NCI-H748 (cell line): ENCODE data around the gene ARGFX.
"Not testable (repeated sequence)": the region's sequence is repeated elsewhere in the genome, so short reads cannot be mapped to it uniquely, and the experiment has no call there.

Experiments used
- DNase-seq: peaks from one replicate; lab custom pipeline; 2025; ENCODE audit not compliant: unreplicated experiment; lab: John Stamatoyannopoulos, UW

The ARGFX gene

DNA sequence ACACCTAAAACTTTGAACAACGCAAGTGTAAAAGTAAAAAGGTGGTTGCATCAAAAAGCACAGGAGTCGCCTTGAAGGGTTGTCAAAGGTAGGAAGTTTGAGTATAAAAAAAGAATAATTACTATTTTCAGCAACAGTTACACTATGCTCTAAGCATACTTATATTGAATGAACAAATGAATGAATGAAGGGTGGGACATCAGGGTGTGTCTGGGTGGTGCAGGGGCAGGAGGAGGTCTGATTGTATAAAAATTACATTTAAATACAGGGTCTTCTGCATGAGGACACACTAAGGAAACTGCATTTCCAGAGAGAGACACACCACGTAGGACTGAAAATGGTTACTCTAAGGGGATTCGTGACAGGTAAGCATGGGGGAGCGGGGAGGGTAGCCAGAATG, at the start of gene ARGFX:
ARGFX (plus strand) TSS at position 301 of the 400 bp plus-strand sequence. CDS start 2,765 bp downstream, outside the sequence.
- DNase-seq, result no peak

DNA sequence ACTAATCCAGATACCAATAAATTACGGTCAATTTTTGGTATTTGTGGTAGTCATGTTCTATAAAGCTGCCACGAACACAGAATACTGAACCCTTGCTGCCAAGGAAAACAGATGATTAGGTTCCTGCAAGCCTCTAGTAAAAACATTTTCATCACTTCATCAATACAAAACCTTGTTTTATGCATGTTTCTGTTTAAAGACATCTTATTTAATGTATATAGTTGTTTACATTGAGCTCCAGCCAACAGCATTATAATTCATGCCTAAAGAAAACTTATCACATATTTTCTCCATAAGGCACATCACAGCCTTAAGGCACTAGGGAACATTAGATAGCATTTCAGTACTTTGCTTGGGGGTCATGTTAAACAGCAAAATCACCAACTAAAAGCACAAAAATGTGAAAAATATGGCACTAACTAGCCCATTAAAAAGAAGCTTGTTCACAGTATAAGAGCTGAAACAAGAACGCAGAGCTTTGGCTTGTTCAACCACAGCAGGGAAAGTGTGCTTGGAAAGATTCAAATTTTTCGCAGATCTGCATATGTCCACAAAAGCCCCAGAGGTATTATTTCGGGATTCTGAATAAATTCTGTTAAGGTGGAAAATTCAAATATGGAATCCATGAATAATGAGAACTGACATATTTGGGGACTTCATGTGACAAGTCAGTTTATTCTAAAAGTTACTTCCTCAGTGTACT, 49.6 kb upstream of the ARGFX start:
- DNase-seq, result no peak

DNA sequence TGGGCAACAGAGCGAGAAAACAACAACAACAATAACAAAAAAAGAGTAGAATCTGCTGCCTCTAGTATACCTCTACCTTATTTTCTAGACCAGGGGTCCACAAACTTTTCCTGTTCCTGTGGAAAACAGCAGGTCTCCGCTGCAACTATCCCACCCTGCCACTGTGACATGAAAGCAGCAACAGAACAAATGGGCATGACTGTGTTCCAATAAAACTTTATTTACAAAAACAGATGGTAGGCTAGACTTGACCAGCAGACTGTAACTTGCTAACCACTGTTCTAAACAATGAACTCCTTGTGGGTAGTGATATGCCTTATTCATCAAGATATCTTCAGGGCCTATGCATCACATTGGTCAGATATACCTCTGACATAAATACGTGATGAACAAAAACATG, 47.2 kb upstream of the ARGFX start:
- DNase-seq, result no peak

DNA sequence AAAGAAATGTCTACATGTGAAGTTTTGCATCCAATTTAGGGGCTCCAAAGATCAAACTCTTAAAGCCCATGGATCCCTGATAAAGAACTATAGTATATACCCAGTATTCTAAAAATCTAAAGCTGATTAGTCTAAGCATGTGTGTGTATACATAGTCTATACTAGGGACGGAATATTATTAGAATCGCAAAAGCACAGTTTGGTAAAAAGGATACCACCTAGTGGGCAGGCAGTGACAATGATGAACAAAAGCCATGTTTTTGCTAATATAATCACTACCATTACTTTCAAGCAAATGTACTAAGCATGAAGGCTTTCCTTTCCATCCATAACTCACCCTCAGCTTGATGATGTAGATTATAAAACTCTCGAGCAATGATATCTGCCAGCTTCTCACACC, 38.4 kb upstream of the ARGFX start:
- no peak for DNase-seq

DNA sequence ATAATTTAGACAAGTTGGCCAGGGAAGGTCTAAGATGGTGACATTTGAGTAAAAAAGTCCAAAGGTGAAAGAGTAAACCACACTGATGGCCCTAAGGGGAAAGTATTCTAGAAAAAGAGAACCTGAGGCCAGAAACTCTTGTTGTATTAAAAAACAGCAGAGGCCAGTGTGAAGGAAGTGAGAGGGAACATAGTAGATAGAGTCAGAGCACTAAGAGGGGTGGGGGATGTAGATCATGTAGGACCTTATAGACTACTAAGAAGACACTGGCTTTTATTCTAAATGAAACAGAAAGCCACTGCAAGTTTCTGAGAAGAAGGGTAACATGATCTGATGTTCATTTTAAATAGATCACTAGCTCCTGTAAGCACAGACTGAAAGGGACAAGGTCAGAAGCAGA, 36.5 kb upstream of the ARGFX start:
- DNase-seq, result no peak

DNA sequence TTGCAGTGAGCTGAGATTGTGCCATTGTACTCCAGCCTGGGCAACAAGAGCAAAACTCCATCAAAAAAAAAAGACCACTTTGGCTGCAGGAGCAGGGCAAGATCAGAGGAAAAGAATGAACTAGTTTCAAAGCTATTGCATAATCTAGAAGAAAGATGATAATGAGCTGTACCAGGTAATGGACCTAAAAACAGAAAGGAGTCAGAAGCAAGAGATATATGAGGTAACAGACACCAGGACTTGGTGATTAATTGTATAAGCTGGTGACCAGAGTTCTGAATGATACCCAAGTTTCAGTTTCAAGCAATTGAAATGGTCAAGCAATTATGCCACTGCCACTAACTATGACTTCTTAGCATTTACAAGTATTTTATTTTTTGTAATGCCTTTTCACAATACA, 24.8 kb upstream of the ARGFX start:
- DNase-seq, result no peak

DNA sequence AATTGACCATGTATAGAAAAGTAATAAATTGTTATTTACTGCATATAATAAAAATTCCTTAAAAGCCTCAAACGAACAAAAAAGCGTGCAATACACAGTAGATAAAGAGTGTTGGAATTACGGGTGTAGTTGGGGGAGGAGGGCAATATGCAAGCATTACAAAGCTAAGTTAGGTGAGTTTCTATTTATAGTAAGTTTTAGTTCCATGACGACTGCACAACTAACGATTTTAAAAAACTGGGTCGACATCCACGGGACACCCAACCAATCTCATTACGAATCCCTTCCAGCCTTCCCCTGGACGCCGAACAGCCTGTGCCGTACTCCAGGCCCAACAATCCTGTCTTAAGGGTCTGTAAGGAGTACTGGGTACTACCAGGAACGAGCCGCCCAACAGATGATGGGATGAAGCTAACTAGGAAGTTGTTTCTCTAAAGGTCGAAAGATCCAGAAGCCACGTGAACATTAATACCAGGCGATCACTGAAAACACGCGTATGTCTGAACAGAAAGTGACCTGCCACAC, 22.6 kb upstream of the ARGFX start:
- DNase-seq, result no peak

DNA sequence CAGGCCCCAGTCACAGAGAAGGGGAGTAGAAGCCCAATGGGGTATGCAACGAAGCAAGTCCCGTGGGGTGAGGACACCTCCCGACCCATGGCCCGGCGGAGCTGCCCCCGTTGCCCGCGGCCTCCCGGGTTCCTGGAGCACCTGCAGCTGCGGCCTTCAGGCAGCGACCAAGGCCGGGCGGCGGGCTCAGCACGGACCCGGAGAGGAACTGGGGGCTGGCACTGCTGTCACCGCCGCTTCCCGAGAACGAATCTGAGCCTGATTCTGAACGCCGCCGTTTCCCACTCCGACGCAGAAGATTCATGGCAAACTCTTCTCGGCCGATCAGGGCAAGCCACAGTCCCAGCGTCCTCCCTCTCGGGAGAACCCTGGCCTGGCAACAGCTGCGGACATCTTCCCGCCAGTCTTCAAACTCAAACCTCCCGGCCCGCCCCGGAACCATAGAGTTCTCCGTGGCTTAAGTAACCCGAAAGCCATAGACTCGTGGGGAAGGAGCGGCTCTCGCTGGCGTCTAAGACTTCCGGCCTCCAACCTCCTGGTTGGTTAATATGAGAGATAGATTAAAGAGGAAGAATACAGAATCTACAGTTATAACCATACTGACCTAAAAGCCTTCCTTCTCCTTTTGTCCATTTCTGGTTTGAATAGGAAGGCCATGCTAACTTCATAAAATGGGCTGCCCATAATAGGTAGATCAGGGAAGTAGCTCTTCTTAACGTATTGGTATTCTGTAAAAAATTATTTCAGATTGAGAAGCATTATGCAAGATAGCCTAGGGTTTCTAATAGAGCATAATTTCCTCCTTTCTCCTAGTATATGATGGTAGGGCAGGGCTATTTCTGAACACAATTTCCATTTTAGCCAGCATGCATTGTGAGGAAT, 21.9 kb upstream of the ARGFX start, which contains the start of gene POLQ:
POLQ (minus strand) TSS at position 415 of the 882 bp plus-strand sequence; CDS start at position 304, 111 bp downstream.
- peak; percentile 92 for DNase-seq

DNA sequence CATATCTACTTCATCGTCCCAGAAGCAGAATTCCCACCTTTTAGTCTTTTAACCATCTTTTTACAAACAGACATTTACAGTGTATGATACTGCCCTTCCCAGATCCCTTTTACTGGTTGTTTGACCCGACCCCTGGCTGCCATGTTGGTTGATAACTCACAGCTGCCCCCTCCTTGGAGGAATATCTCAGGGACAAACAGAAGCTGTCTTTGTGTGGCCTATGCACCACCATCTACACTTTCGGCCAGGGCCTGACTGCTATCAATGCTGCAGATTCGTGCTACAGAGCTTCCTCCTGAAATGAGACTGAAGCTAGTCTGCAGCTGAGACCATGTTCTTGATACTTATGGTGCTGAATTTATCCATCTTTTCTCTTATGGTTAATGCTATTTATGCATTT, 15.4 kb upstream of the ARGFX start:
- no peak for DNase-seq

DNA sequence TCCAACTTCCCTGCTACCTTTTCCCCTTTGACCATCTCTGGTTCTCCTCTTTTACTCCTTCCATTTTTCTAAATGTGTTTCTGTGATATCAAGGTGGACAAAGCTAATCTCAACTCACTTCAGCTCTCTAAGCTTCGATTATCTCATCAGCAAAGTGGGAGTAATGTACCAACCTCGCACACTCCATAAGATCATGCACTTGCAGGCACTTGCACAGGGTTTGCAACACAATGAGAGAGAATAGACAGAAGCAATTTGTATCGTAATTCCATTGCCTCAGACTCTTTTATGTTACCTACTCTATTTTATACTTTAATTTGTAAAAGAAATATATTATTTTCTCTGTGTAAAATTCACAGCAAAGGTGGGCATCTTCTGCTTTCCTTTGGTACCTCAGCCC, 15.0 kb upstream of the ARGFX start:
- DNase-seq, result no peak

DNA sequence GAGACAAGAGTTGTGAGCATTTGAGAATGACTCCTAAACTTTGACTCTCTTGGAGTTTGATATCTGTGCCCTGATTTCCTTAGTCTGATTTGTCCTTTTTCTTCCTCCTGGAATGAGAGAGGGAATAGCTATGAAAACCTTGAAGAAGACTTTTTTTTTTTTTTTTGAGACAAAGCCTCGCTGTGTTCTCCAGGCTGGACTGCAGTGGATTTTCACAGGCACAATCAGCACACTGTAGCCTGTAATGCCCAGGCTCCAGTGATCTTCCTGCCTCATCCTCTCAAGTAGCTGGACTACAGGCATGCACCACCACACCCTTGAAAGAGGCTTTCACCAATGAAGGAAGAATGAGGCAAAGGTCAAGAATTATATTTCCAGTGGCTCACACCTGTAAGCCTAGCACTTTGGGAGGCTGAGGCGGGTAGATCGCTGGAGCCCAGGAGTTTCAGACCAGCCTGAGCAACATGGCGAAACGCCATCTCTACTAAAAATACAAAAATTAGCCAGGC, 10.3 kb upstream of the ARGFX start:
- no peak for DNase-seq

DNA sequence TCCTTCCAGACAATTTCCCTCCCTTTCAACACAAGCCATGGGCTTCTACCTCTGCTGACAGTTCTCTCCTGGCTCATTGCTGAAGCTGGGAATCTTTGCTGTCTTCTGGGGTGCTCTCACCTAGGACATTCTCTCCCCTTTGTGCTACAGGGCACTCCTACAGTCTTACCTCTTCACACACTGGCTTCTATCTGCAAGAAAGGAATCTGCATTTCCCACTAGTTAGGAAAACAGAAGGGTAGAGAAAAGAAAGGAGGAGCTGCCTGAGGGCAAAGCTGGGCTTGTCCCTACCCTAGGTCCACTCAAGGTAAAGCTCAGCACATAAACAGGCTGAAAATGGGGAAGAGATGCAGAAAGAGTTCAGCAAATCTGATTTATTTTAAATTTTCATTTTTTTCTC, 5.6 kb upstream of the ARGFX start:
- no peak for DNase-seq

DNA sequence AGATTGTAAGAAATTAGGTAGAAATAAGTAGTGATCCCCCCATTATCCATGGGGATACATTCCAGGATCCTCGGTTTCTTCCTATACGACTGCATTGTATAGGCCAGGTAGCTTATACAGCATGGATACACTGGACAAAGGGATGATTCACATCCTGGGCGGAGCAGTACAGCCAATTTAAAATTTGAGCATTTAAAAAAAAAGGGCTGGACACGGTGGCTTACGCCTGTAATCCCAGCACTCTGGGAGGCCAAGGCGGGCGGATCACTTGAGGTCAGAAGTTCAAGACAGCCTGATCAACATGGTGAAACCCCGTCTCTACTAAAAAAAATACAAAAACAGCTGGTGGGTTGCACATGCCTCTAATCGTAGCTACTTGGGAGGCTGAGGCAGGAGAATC, 976 bp upstream of the ARGFX start:
- no peak for DNase-seq

DNA sequence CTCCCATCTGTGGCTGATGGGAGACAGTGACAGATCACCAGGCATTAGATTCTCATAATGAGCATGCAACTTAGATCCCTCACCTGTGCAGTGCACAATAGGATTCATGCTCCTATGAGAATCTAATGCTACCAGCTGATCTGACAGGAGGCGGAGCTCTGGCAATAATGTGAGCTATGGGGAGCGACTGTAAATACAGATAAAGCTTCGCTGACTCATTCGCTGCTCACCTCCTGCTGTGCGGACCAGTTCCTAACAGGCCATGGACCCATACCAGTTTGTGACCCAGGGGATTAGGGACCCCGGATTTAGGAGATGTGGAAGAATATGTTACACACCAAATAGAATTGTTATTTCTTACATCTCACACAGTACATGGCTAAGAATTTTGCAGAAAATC, 6.7 kb downstream of the ARGFX start:
- peak; percentile 65 for DNase-seq

DNA sequence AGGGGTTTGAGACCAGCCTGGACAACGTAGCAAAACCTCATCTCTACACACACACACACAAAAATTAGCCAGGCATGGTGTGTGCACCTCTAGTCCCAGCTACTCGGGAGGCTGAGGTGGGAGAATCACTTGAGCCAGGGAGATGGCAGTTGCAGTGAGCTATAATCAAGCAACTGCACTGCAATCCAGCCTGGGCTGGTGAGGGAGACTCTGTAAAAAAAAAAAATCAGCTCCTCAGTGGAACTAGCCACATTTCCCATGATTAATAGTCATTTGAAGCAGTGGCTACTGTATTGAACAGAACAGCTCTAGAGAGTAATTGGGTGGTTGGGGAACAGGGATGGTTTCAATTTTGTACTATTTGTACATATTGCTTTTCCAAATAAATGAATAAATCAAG, 13.9 kb downstream of the ARGFX start:
- no peak for DNase-seq

DNA sequence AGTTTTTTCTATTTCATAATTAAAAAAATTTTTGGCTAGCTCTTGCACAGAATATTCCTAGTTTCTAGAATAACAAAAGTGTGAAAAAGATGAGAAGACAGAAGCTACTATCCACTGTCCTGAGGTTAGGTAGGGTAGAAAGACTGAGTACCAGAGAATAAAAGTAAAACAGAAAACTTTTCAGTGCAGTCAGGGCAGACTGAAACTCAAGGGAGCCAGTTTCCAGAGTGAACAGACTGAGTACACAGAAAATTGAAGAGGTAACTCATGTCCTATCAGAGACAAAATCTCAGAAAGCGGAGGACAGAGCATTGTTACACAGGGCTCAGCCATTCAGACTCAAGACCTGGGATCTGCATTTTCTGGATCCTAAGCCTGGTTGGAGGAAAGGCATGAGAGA, 16.7 kb downstream of the ARGFX start:
- DNase-seq, result no peak

DNA sequence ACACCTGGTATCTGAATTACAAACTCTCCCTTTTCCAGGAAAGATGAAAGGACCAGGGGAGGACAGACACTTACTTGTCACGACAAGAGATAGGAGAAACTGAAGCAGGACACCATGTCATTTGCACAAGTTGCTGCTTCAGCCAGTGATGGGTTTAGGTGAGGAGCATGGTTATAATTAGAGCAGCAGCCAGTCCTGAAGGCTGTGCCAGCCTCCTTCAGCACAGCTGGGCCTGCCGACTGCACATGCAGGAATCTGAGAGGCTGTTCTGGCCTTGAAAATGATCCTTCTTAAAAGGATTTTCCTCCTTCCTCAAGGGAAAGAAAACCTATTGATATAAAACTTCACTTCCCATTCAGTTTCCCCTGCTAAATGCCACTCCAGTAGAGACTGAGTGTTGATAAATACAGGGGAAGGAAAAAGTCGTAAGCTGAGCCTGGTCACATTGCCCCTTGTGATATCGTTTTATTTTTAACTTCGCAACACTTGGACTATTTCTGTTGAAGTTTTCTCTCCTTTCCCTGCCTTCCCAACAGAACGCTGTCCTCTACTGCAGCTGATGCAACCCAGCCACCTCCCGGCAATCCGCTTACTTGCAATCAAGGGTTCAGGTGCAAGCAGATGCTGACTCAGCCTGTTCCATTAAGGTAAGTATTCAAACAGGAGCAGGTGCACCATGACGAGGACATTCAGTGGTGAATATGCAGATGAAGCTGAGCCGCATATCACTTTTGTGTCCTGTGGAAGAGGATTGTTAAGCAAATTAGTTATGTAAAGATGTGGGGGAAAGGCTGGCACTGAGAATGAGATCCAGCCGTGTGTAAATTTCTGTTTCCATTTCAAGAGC, 25.3 kb downstream of the ARGFX start, which contains the start of gene FBXO40:
FBXO40 (plus strand) TSS at position 524 of the 847 bp plus-strand sequence. CDS start 27,197 bp downstream, outside the sequence.
- DNase-seq, result peak; percentile 69

DNA sequence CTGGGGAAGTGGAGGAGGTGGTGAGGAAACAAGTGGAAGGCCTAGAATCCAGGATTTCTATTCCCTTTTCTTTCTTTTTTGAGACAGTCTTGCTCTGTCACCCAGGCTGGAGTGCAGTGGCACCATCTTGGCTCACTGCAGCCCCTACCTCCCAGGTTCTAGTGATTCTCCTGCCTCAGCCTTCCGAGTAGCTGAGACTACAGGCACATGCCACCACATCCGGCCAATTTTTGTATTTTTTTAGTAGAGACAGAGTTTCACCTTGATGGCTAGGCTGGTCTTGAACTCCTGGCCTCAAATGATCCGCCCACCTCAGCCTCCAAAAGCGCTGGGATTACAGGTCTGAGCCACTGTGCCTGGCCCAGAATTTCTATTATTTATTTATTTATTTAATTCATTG, 26.1 kb downstream of the ARGFX start:
- not testable (repeated sequence) for DNase-seq

DNA sequence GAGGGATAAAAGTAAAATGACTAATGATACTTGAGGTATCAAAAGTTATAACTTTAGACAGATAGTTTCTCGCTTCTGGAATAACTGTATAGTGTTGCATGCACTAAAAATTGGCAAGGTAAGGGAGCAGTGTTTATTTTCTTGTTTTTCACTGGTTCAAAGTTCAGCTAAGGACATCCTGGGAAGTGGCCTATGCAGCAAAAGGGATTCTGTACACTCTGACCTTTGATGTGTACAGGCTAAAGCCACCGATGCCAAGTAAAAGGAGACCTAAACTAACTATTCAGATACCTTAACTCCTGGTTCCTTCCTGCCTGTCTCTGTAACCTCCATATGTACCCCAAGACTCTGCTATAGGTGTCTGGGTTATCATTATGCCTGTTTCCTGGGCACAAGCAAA, 27.1 kb downstream of the ARGFX start:
- DNase-seq, result no peak

DNA sequence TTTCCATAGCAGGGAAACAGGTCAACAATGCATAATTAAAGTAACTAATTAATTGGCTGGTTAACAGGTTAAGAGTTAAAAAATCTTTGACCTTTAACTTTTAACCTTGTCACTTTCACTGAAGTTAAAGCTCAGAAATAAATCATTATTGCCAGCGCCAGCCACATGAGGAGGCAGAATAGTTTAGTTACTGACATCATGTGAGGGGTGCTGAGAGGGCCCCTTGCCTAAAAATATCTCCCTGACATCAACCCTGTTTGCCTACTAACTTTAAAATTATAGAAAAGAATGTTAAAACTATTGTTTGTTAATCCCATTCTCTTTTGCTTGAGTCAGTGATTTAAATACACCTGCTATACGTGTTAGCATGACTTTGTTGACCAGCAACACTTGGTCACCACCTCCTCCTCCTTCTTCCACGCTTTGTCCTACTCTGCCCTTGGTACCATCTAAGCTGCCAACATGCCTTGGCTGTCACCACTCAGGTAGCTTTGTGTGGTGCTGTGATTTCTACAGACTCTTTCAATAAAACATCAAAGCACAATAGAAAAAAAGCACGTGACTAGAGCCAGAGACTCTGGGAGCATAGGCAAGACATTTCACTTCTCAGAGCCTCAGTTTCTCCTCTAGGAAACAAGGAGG, 28.1 kb downstream of the ARGFX start:
- DNase-seq, result no peak
